ENCODE measurements around the gene PIGU. TPM values are rescaled to one million over a fixed set of nuclear protein-coding genes. Genes with fewer than 3 reads are reported as not detected.

PIGU gene
- total and polyA plus RNA-seq, 7 experiments from 2014 or later = 8.6 to 34.5 (median 16.7) TPM

DNA sequence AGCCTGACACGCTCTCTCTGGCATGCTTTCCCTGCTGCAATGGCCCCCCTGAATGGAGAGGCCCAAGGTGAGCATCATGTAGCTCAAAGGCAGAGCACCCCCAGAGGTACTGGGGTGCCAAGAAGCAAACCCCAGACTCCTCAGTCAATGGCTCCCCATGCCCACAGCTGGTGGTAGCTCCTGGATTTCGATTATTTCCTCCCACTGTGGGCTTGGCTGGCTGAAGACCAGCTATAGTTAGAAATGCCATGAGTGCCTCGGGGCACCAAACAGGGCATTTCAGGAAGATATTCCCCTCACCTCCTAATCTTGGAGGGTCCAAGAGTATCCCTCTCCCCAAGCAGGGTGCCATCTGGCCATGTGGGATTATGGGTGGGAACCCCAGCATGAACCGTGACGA, 101.6 kb downstream of the PIGU start:
- Mint-ChIP-seq H3K27me3 (no peaks in the 10 kb centered on the region), H3K9me3 (peaks cover 0 to 2% (median 0%) of the 10 kb centered on the region in 11 donors), H3K27ac (no peak overlapping the region), H3K4me1 (peaks cover 3 to 24% (median 8%) of the 10 kb centered on the region in 7 donors), H3K4me3 (no peak overlapping the region), H3K36me3 (peaks cover 8 to 43% (median 16%) of the 10 kb centered on the region in 5 donors)
- intact Hi-C loops (cut with micrococcal nuclease) = no loop called here
- no peaks in the 10 kb centered on the region for H3K27me3 ChIP-seq (ENCODE audit: control insufficient read depth in 2 of 2, insufficient read depth in 2 of 2, low read length in 2 of 2)
- no peaks in the 10 kb centered on the region for H3K9me3 ChIP-seq (ENCODE audit: control insufficient read depth in 2 of 3, low read length in 3 of 3)
- H3K27ac ChIP-seq (ENCODE audit: low read depth, low read length) = no peak overlapping the region
- ATAC-seq (no peak), DNase-seq (no peak)
- no peak overlapping the region for H3K4me3 ChIP-seq (ENCODE audit: low read length)
- peaks cover 0 to 64% (median 0%) of the 10 kb centered on the region in 3 experiments for H3K36me3 ChIP-seq (ENCODE audit: control insufficient read depth in 2 of 3, insufficient read depth in 3 of 3, low read length in 3 of 3)
- ChIA-PET POLR2A (no interaction called here), CTCF (no interaction called here)
- peaks cover 5 to 6% of the 10 kb centered on the region in 2 donors for H3K4me1 ChIP-seq (ENCODE audit: control insufficient read depth in 2 of 2, insufficient read depth in 2 of 2, low read length in 2 of 2)

DNA sequence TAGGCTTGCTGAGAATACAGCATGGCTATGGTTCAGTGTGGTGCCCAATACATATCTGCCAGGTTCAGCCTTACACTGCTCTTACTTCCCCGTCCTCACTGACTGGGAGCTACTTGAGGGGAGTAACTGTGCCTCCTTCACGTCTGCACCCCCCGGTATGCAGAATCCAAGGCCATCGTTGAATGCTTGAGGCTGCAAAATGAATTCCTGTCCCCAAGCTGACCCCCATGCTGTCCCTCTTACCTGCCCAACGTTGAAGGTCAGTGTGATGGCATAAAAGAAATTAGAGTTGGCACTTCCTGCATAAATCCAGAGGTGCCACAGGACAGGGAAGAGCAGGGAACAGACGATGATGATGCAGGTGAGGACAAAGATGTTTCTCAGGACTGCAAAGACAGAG, 102.0 kb downstream of the PIGU start:
- POLR2A ChIA-PET = no interaction called here
- H3K4me1 Mint-ChIP-seq = peaks cover 0 to 20% (median 5%) of the 10 kb centered on the region in 7 donors
- H3K9me3 ChIP-seq (ENCODE audit: control insufficient read depth in 2 of 3, low read length in 3 of 3) = no peaks in the 10 kb centered on the region
- H3K4me1 ChIP-seq (ENCODE audit: control insufficient read depth in 2 of 2, insufficient read depth in 2 of 2, low read length in 2 of 2) = peaks cover under 1 to 2% of the 10 kb centered on the region in 2 donors
- CTCF ChIA-PET = no interaction called here
- H3K4me3 Mint-ChIP-seq = no peak overlapping the region
- no peak overlapping the region for H3K27ac ChIP-seq (ENCODE audit: low read depth, low read length)
- H3K36me3 Mint-ChIP-seq = peaks cover 5 to 43% (median 16%) of the 10 kb centered on the region in 5 donors
- peaks cover 0 to 2% (median 0%) of the 10 kb centered on the region in 11 donors for H3K9me3 Mint-ChIP-seq
- H3K27ac Mint-ChIP-seq = peak overlapping the region in 1 of 9 donors; percentile 52
- ATAC-seq (no peak), DNase-seq (no peak)
- peaks cover 0 to 62% (median 0%) of the 10 kb centered on the region in 3 experiments for H3K36me3 ChIP-seq (ENCODE audit: control insufficient read depth in 2 of 3, insufficient read depth in 3 of 3, low read length in 3 of 3)
- H3K27me3 Mint-ChIP-seq = no peaks in the 10 kb centered on the region
- no peaks in the 10 kb centered on the region for H3K27me3 ChIP-seq (ENCODE audit: control insufficient read depth in 2 of 2, insufficient read depth in 2 of 2, low read length in 2 of 2)
- intact Hi-C loops (cut with micrococcal nuclease) = no loop called here
- H3K4me3 ChIP-seq (ENCODE audit: low read length) = no peak overlapping the region

DNA sequence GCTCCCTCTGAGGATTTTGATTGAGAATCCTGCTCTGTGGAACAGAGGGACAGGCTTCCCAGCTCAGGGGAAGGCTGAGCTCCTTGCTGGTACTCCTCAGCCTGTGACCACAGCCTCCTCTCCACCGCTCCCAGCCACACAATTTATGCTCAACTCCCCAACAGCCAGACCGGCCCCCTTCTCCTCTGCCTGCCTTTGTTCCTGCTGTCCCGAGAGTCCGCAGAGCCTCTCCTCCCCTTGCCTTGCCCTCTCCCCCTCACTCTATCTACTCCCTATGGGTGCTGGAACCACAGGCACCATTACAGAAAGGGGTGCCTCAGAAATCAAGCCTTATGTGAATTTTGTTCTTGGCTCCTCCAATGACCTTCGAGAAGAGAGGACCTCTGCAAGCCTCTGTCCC, 102.5 kb downstream of the PIGU start:
- H3K9me3 ChIP-seq (ENCODE audit: control insufficient read depth in 2 of 3, low read length in 3 of 3) = no peaks in the 10 kb centered on the region
- no peak overlapping the region for H3K4me3 ChIP-seq (ENCODE audit: low read length)
- no peaks in the 10 kb centered on the region for H3K27me3 ChIP-seq (ENCODE audit: control insufficient read depth in 2 of 2, insufficient read depth in 2 of 2, low read length in 2 of 2)
- intact Hi-C loops (cut with micrococcal nuclease) = no loop called here
- no peak overlapping the region for H3K27ac ChIP-seq (ENCODE audit: low read depth, low read length)
- Mint-ChIP-seq H3K36me3 (peaks cover 5 to 41% (median 16%) of the 10 kb centered on the region in 5 donors), H3K9me3 (peaks cover 0 to 2% (median 0%) of the 10 kb centered on the region in 11 donors), H3K4me1 (peaks cover 0 to 15% (median 5%) of the 10 kb centered on the region in 7 donors), H3K27me3 (no peaks in the 10 kb centered on the region), H3K27ac (peak overlapping the region in 1 of 9 donors; percentile 52), H3K4me3 (no peak overlapping the region)
- peaks cover 0 to 63% (median 0%) of the 10 kb centered on the region in 3 experiments for H3K36me3 ChIP-seq (ENCODE audit: control insufficient read depth in 2 of 3, insufficient read depth in 3 of 3, low read length in 3 of 3)
- H3K4me1 ChIP-seq (ENCODE audit: control insufficient read depth in 2 of 2, insufficient read depth in 2 of 2, low read length in 2 of 2) = no peaks in the 10 kb centered on the region
- ChIA-PET POLR2A (no interaction called here), CTCF (no interaction called here)
- ATAC-seq (no peak), DNase-seq (no peak)

DNA sequence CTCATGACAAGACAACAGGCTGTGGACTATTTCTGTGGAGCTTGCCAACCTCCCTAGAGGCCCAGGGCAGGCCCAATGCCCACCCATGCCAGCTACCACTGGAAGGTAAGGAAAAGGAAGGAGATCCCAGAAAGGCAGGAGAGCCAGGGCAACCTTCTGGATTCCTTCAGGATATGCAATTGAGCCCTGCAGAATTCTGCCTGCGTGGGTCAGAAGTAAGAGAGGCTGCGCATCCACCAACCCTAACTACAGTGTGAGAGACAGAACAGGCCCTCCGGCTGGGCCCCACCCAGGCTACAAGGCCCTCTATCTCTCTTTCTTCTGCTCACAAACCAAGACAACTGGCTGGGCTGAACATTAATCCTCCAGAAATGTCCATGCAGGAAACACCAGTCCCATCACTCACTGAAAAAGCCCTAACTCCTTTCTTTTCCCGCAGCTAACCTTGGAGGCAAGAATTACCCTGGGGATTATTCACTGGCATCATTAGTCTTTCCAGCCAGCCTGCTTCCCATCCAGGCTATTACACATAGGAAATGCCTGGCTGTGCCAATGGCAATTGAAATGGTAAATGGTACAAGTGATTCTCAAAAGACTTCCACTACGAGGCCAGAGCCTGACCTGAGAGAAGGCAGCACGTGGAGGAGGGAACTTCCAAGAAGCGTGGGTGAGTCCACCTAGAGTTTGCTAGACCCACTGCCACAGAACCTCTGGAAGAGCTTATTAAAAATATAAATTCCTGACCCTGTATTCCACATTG, 103.2 kb downstream of the PIGU start:
- H3K4me1 Mint-ChIP-seq = peaks cover 0 to 12% (median 5%) of the 10 kb centered on the region in 7 donors
- no peaks in the 10 kb centered on the region for H3K27me3 ChIP-seq (ENCODE audit: control insufficient read depth in 2 of 2, insufficient read depth in 2 of 2, low read length in 2 of 2)
- H3K27ac ChIP-seq (ENCODE audit: low read depth, low read length) = no peak overlapping the region
- POLR2A ChIA-PET = interaction anchor here (0.6 kb wide), 1 partner anchor 217 kb away, joined by 3 read pairs; no protein-coding TSS in a partner anchor
- intact Hi-C loops (cut with micrococcal nuclease) = no loop called here
- ATAC-seq (no peak), DNase-seq (no peak)
- no peaks in the 10 kb centered on the region for H3K9me3 ChIP-seq (ENCODE audit: control insufficient read depth in 2 of 3, low read length in 3 of 3)
- peaks cover 5 to 38% (median 16%) of the 10 kb centered on the region in 5 donors for H3K36me3 Mint-ChIP-seq
- no peaks in the 10 kb centered on the region for H3K4me1 ChIP-seq (ENCODE audit: control insufficient read depth in 2 of 2, insufficient read depth in 2 of 2, low read length in 2 of 2)
- H3K4me3 Mint-ChIP-seq = no peak overlapping the region
- peaks cover 0 to 2% (median 0%) of the 10 kb centered on the region in 11 donors for H3K9me3 Mint-ChIP-seq
- H3K27me3 Mint-ChIP-seq = no peaks in the 10 kb centered on the region
- no peak overlapping the region for H3K4me3 ChIP-seq (ENCODE audit: low read length)
- H3K27ac Mint-ChIP-seq = peak overlapping the region in 3 of 9 donors; percentile 8 to 27 (median 26)
- CTCF ChIA-PET = no interaction called here
- H3K36me3 ChIP-seq (ENCODE audit: control insufficient read depth in 2 of 3, insufficient read depth in 3 of 3, low read length in 3 of 3) = peaks cover 0 to 57% (median 0%) of the 10 kb centered on the region in 3 experiments

DNA sequence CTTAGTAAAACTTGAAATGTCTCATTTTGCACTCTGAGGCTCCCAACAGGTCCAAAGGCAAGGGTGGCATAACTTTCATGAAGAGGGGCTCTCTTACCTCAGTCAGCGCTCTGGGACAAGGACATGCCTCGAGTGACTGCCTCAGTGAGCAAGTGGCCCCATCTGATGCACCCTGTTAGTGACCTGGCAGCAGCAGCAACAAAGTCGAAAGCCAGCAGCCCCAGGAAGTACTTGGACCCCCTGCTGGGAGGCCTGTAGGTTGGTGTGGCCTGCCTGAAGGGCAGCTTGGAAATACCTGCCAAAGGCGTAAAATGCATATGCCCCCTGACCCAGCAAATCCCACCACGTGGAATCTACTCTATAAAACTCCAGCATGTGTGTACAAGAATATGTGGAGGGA, 105.1 kb downstream of the PIGU start:
- ATAC-seq = no peak
- POLR2A ChIA-PET = no interaction called here

DNA sequence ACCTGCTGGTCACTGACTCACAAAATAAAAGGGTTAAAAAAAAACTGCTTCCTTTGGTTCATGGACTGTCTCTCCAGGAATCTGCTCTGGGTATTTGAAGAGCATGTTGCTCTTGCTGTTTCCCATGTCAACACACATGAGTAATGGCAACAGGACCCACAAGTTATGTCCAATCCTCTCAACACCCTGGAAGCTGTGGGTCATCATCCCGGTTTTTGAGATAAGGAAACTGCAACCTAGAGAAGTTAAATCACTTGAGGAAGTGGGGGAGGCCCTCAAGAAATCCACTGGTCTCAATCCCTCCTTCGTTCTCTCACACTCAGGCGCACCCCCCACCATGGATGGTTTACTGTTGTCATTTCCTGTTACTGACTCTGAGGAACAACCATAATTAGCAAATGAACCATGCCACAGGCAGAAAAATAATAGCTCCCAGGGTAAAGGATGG, 106.0 kb downstream of the PIGU start:
- H3K36me3 Mint-ChIP-seq = peaks cover 5 to 33% (median 18%) of the 10 kb centered on the region in 5 donors
- ChIA-PET POLR2A (no interaction called here), CTCF (no interaction called here)
- no peak for ATAC-seq
- H3K4me1 ChIP-seq (ENCODE audit: control insufficient read depth in 2 of 2, insufficient read depth in 2 of 2, low read length in 2 of 2) = no peaks in the 10 kb centered on the region
- intact Hi-C loops (cut with micrococcal nuclease) = no loop called here
- H3K4me3 Mint-ChIP-seq = no peak overlapping the region
- H3K9me3 Mint-ChIP-seq = peaks cover 0 to 2% (median 0%) of the 10 kb centered on the region in 11 donors
- peaks cover 0 to 8% (median 5%) of the 10 kb centered on the region in 7 donors for H3K4me1 Mint-ChIP-seq
- H3K36me3 ChIP-seq (ENCODE audit: control insufficient read depth in 2 of 3, insufficient read depth in 3 of 3, low read length in 3 of 3) = peaks cover 0 to 73% (median 0%) of the 10 kb centered on the region in 3 experiments
- peak overlapping the region in 5 of 9 donors; percentile 18 to 75 (median 30) for H3K27ac Mint-ChIP-seq
- DNase-seq = no peak
- H3K27me3 Mint-ChIP-seq = no peaks in the 10 kb centered on the region
- no peaks in the 10 kb centered on the region for H3K9me3 ChIP-seq (ENCODE audit: control insufficient read depth in 2 of 3, low read length in 3 of 3)
- H3K27me3 ChIP-seq (ENCODE audit: control insufficient read depth in 2 of 2, insufficient read depth in 2 of 2, low read length in 2 of 2) = no peaks in the 10 kb centered on the region
- no peak overlapping the region for H3K4me3 ChIP-seq (ENCODE audit: low read length)
- no peak overlapping the region for H3K27ac ChIP-seq (ENCODE audit: low read depth, low read length)

More for the DNA sequence above, 105.1 kb downstream of the PIGU start:
- CTCF ChIA-PET = no interaction called here
- Mint-ChIP-seq H3K4me3 (no peak overlapping the region), H3K27me3 (no peaks in the 10 kb centered on the region), H3K27ac (no peak overlapping the region), H3K36me3 (peaks cover 5 to 33% (median 18%) of the 10 kb centered on the region in 5 donors), H3K4me1 (peaks cover 0 to 8% (median 5%) of the 10 kb centered on the region in 7 donors), H3K9me3 (peaks cover 0 to 2% (median 0%) of the 10 kb centered on the region in 11 donors)
- no peak for DNase-seq
- H3K9me3 ChIP-seq (ENCODE audit: control insufficient read depth in 2 of 3, low read length in 3 of 3) = no peaks in the 10 kb centered on the region
- intact Hi-C loops (cut with micrococcal nuclease) = no loop called here
- no peak overlapping the region for H3K4me3 ChIP-seq (ENCODE audit: low read length)
- H3K36me3 ChIP-seq (ENCODE audit: control insufficient read depth in 2 of 3, insufficient read depth in 3 of 3, low read length in 3 of 3) = peaks cover 0 to 70% (median 0%) of the 10 kb centered on the region in 3 experiments
- no peaks in the 10 kb centered on the region for H3K27me3 ChIP-seq (ENCODE audit: control insufficient read depth in 2 of 2, insufficient read depth in 2 of 2, low read length in 2 of 2)
- no peak overlapping the region for H3K27ac ChIP-seq (ENCODE audit: low read depth, low read length)
- no peaks in the 10 kb centered on the region for H3K4me1 ChIP-seq (ENCODE audit: control insufficient read depth in 2 of 2, insufficient read depth in 2 of 2, low read length in 2 of 2)
